ENCODE measurements around the gene ARHGEF39.

Gene ARHGEF39

GRCh38 chr9:35687306-35687705 is 22.3 kb upstream of the ARHGEF39 start:
- TF ChIP-seq GATA3 (IDR thresholded peaks at IDR 0.05; ENCODE audit: low read depth, low read length) (no peak), GATA2 (IDR thresholded peaks at IDR 0.05; ENCODE audit: low read depth, low read length) (no peak)

GRCh38 chr9:35686222-35687203 is 21.5 kb upstream of the ARHGEF39 start:
- TF ChIP-seq GATA2 (IDR thresholded peaks at IDR 0.05; ENCODE audit: low read depth, low read length) = no peak
- no peak for TF ChIP-seq GATA3 (IDR thresholded peaks at IDR 0.05; ENCODE audit: low read depth, low read length)

GRCh38 chr9:35685506-35685905 is 20.5 kb upstream of the ARHGEF39 start:
- TF ChIP-seq GATA3 (IDR thresholded peaks at IDR 0.05; ENCODE audit: low read depth, low read length) (no peak), GATA2 (IDR thresholded peaks at IDR 0.05; ENCODE audit: low read depth, low read length) (no peak)

GRCh38 chr9:35684921-35685320 is 19.9 kb upstream of the ARHGEF39 start:
- TF ChIP-seq GATA3 (IDR thresholded peaks at IDR 0.05; ENCODE audit: low read depth, low read length) (no peak), GATA2 (IDR thresholded peaks at IDR 0.05; ENCODE audit: low read depth, low read length) (no peak)

- TF ChIP-seq GATA2 (IDR thresholded peaks at IDR 0.05; ENCODE audit: low read depth, low read length) (no peak), GATA3 (IDR thresholded peaks at IDR 0.05; ENCODE audit: low read depth, low read length) (no peak)
Observed at GRCh38 chr9:35683323-35683722, 18.3 kb upstream of the ARHGEF39 start.

GRCh38 chr9:35682520-35683315 is 17.7 kb upstream of the ARHGEF39 start:
- TF ChIP-seq GATA3 (IDR thresholded peaks at IDR 0.05; ENCODE audit: low read depth, low read length) = no peak
- no peak for TF ChIP-seq GATA2 (IDR thresholded peaks at IDR 0.05; ENCODE audit: low read depth, low read length)

- TF ChIP-seq GATA2 (IDR thresholded peaks at IDR 0.05; ENCODE audit: low read depth, low read length) (no peak), GATA3 (IDR thresholded peaks at IDR 0.05; ENCODE audit: low read depth, low read length) (no peak)
Observed at GRCh38 chr9:35682051-35682450, 17.1 kb upstream of the ARHGEF39 start.

GRCh38 chr9:35681341-35682002 is 16.5 kb upstream of the ARHGEF39 start:
- no peak for TF ChIP-seq GATA3 (IDR thresholded peaks at IDR 0.05; ENCODE audit: low read depth, low read length)
- TF ChIP-seq GATA2 (IDR thresholded peaks at IDR 0.05; ENCODE audit: low read depth, low read length) = no peak

- TF ChIP-seq GATA2 (IDR thresholded peaks at IDR 0.05; ENCODE audit: low read depth, low read length) (no peak), GATA3 (IDR thresholded peaks at IDR 0.05; ENCODE audit: low read depth, low read length) (no peak)
Observed at GRCh38 chr9:35680331-35681105, 15.5 kb upstream of the ARHGEF39 start.

GRCh38 chr9:35679766-35680330 is 14.9 kb upstream of the ARHGEF39 start:
- TF ChIP-seq GATA2 (IDR thresholded peaks at IDR 0.05; ENCODE audit: low read depth, low read length) (no peak), GATA3 (IDR thresholded peaks at IDR 0.05; ENCODE audit: low read depth, low read length) (no peak)

- TF ChIP-seq GATA3 (IDR thresholded peaks at IDR 0.05; ENCODE audit: low read depth, low read length) (no peak), GATA2 (IDR thresholded peaks at IDR 0.05; ENCODE audit: low read depth, low read length) (no peak)
Observed at GRCh38 chr9:35679091-35679490, 14.1 kb upstream of the ARHGEF39 start.

- no peak for TF ChIP-seq GATA2 (IDR thresholded peaks at IDR 0.05; ENCODE audit: low read depth, low read length)
- no peak for TF ChIP-seq GATA3 (IDR thresholded peaks at IDR 0.05; ENCODE audit: low read depth, low read length)
Observed at GRCh38 chr9:35675732-35676392, 10.9 kb upstream of the ARHGEF39 start.

Measured in SH-SY5Y (cell line).